Endothelial cell of umbilical vein (primary cell): ENCODE results near the gene OR5AS1. TPM values are rescaled to one million over a fixed set of nuclear protein-coding genes. Genes with fewer than 3 reads are reported as not detected.

Experiments
- BruUV-seq: library from RNA; stranded (reverse); fragments of 400-500 nt; replicated peaks from 2 replicates; lab custom pipeline; 2021; lab: Mats Ljungman, UMichigan
- CTCF ChIA-PET: fragments of 300-600, 350-600 bp; sonication (Branson Sonifier 250); formaldehyde crosslinking; loops from one replicate; lab custom pipeline; 2021; ENCODE audit warnings: antibody characterized with exemption, inconsistent platforms; lab: Charles Lee
- POLR2A ChIA-PET: fragments of 300-600, 350-600 bp; sonication (Branson Sonifier 250); formaldehyde crosslinking; loops from one replicate; lab custom pipeline; 2021; ENCODE audit warnings: antibody characterized with exemption, inconsistent platforms; lab: Charles Lee
- DNase-seq: peaks from one replicate; pipeline ENCODE4 v3.0.0-alpha.2; 2011; ENCODE audit warnings: low read depth, low spot score
- FAIRE-seq: peaks from 2 replicates; lab custom pipeline; 2011; peaks lifted over from hg19 to GRCh38; lab: Jason Lieb, UNC
- H2AFZ ChIP-seq: 2 replicates; pipeline ENCODE4 v1.6.0; 2012; ENCODE audit warnings: low read depth, low read length, control low read depth, inconsistent platforms
- H3K27ac ChIP-seq: 2 replicates; pipeline ENCODE4 v1.5.1; 2011; ENCODE audit warnings: low read depth, mild to moderate bottlenecking, control low read depth, low read length, moderate library complexity; ENCODE audit not compliant: insufficient read depth
- H3K27me3 ChIP-seq, 2 experiments: 2 replicates each; pipeline versions ENCODE4 v1.6.0 to v1.6.1; 2011; ENCODE audit warnings: low read length in 2 of 2, mixed read lengths in 1 of 2; ENCODE audit not compliant: control insufficient read depth in 2 of 2, insufficient read depth in 2 of 2
- H3K36me3 ChIP-seq, 2 experiments: 2 replicates in 1 of 2; 3 replicates in 1 of 2; pipeline ENCODE4 v1.5.1; 2011; ENCODE audit warnings: low read length in 2 of 2, mild to moderate bottlenecking in 1 of 2, moderate library complexity in 1 of 2; ENCODE audit not compliant: control insufficient read depth in 2 of 2, insufficient read depth in 2 of 2; ENCODE audit errors: extremely low read depth in 1 of 2
- H3K4me1 ChIP-seq: 3 replicates; pipeline ENCODE4 v1.5.1; 2011; ENCODE audit warnings: mild to moderate bottlenecking, low read length; ENCODE audit not compliant: control insufficient read depth, insufficient read depth; ENCODE audit errors: extremely low read depth
- H3K4me2 ChIP-seq: 2 replicates; pipeline ENCODE4 v1.6.1; 2011; ENCODE audit warnings: low read length, control low read depth, mixed read lengths; ENCODE audit not compliant: insufficient read depth
- H3K4me3 ChIP-seq, 3 experiments: fragments of 200-600 bp in 1 of 3; sonication (generic), shearing (Covaris generic) in 1 of 3; replicated peaks in 1 of 3; 2 replicates each; pipeline ENCODE4 v1.5.1; 2011 to 2016; ENCODE audit warnings: control low read depth in 3 of 3, low read length in 3 of 3, mild to moderate bottlenecking in 2 of 3, inconsistent platforms in 1 of 3, low read depth in 1 of 3, moderate library complexity in 1 of 3; ENCODE audit not compliant: insufficient read depth in 1 of 3
- H3K79me2 ChIP-seq: 2 replicates; pipeline ENCODE4 v1.6.0; 2012; ENCODE audit warnings: low read length, inconsistent platforms; ENCODE audit not compliant: control insufficient read depth, insufficient read depth
- H3K9ac ChIP-seq: replicated peaks from 2 replicates; pipeline ENCODE3; 2011; ENCODE audit warnings: low read length, control low read depth; ENCODE audit not compliant: insufficient read depth; ENCODE audit errors: extremely low read depth
- H3K9me1 ChIP-seq: replicated peaks from 3 replicates; pipeline ENCODE4 v1.6.0; 2011; ENCODE audit warnings: mild to moderate bottlenecking, low read length; ENCODE audit not compliant: control insufficient read depth, insufficient read depth; ENCODE audit errors: extremely low read depth
- H3K9me3 ChIP-seq: replicated peaks from 2 replicates; pipeline ENCODE4 v1.5.1; 2012; ENCODE audit warnings: low read length, inconsistent platforms; ENCODE audit not compliant: control insufficient read depth, insufficient read depth
- H4K20me1 ChIP-seq: replicated peaks from 2 replicates; pipeline ENCODE3; 2011; ENCODE audit warnings: mild to moderate bottlenecking, low read length; ENCODE audit not compliant: control insufficient read depth, insufficient read depth; ENCODE audit errors: extremely low read depth
- EZH2 ChIP-seq: IDR thresholded peaks from 2 replicates; pipeline ENCODE4 v1.6.1; 2012; ENCODE audit warnings: borderline replicate concordance, low read depth, mild to moderate bottlenecking, moderate library complexity, low read length, inconsistent platforms; ENCODE audit not compliant: severe bottlenecking
- FOS ChIP-seq: IDR thresholded peaks from 2 replicates; pipeline ENCODE4 v1.6.1; 2011; ENCODE audit warnings: mild to moderate bottlenecking, low read length, moderate library complexity, borderline replicate concordance; ENCODE audit not compliant: insufficient read depth
- GATA2 ChIP-seq: IDR thresholded peaks from 2 replicates; pipeline ENCODE4 v1.7.0; 2011; ENCODE audit warnings: low read depth, mild to moderate bottlenecking, moderate library complexity, mixed read lengths, low read length; ENCODE audit not compliant: insufficient read length, insufficient read depth
- JUN ChIP-seq: IDR thresholded peaks from 2 replicates; pipeline ENCODE4 v1.6.1; 2011; ENCODE audit warnings: borderline replicate concordance, low read depth; ENCODE audit not compliant: insufficient read length, insufficient read depth
- MYC ChIP-seq: IDR thresholded peaks from one replicate; pipeline ENCODE4 v1.6.1; 2011; ENCODE audit warnings: mild to moderate bottlenecking, low read depth, low read length
- POLR2A ChIP-seq: IDR thresholded peaks from 2 replicates; pipeline ENCODE4 v1.6.1; 2012; ENCODE audit warnings: low read depth, mild to moderate bottlenecking, control low read depth, low read length
- POLR2AphosphoS5 ChIP-seq: IDR thresholded peaks from 2 replicates; pipeline ENCODE4 v1.6.1; 2012; ENCODE audit warnings: low read depth, mild to moderate bottlenecking, control low read depth, low read length, moderate library complexity; ENCODE audit not compliant: insufficient read depth
- dilution Hi-C: fragments of 300-500 bp; cut with MboI; formaldehyde crosslinking; loops from one replicate; pipeline ENCODE4 v1.15.0; 2019; ENCODE audit warnings: low sequenced_read_pairs; ENCODE audit not compliant: extremely low pct_ligation_motif_present
- intact Hi-C: fragments of 100-400 bp; cut with micrococcal nuclease; formaldehyde crosslinking; loops from one replicate; pipeline ENCODE4 v1.10.0; 2022
- polyA plus RNA-seq, 4 experiments: library from polyadenylated mRNA; depleted of rRNA in 3 of 4; stranded (reverse) in 3 of 4; unstranded in 1 of 4; fragments of >200 nt; gene quantifications; 2 replicates each; pipeline versions ENCODE4 v1.2.1 to v1.2.3, GENCODE V29; 2011 to 2012; ENCODE audit warnings: missing spikeins in 1 of 4
- total RNA-seq: library from RNA; stranded (reverse); gene quantifications from 2 replicates; pipeline ENCODE4 v1.2.3, GENCODE V29; 2021
- TF ChIP-seq, protein P1 (sequence below): IDR thresholded peaks from 2 replicates; pipeline ENCODE4 v1.6.1; 2011; ENCODE audit not compliant: insufficient read depth, insufficient read length
- TF ChIP-seq, protein P2 (sequence below), 2 donors: IDR thresholded peaks; 1 replicate in 1 of 2; 2 replicates in 1 of 2; pipeline ENCODE4 v1.5.1; 2011; ENCODE audit warnings: low read length in 2 of 2, mild to moderate bottlenecking in 2 of 2, moderate library complexity in 2 of 2, control low read depth in 1 of 2, inconsistent platforms in 1 of 2, low read depth in 1 of 2; ENCODE audit not compliant: insufficient read depth in 1 of 2; ENCODE audit errors: extremely low read depth in 1 of 2

Gene OR5AS1
- total and polyA plus RNA-seq, 2 donors (not counting 3 experiments of a cell fraction or from before 2014, with no cell fraction given): not detected

DNA sequence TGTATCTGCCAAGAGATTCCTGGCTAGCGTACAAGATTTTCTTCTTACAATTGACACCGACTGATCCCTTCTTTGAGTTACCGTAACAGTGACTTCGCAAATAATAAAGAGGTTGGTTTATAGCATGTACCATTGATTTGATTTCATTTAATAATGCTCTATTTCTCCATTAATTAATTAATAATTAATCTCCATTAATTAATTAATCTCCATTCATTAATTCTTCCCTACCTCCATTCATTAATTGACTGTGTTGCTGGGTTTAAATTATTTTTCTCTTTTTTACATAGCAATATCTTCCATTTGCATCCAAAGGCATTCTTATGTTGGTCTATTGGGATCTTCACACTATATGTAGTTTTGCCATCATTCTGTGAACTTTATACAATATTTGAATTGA lies 21.0 kb downstream of the OR5AS1 start:
- no peaks in the 10 kb centered on the region for H3K36me3 ChIP-seq
- no peaks in the 10 kb centered on the region for H3K79me2 ChIP-seq
- H3K4me1 ChIP-seq: no peaks in the 10 kb centered on the region
- no peak overlapping the region for H2AFZ ChIP-seq
- no TSS peak for BruUV-seq
- H3K9ac ChIP-seq: no peak overlapping the region
- H3K4me3 ChIP-seq: no peak overlapping the region
- FAIRE-seq (no peak), DNase-seq (no peak)
- no peaks in the 10 kb centered on the region for H3K9me1 ChIP-seq
- H3K27me3 ChIP-seq: no peaks in the 10 kb centered on the region
- intact Hi-C loops (no loop called here), dilution Hi-C loops (no loop called here)
- POLR2A ChIA-PET: no interaction called here
- no peak overlapping the region for H3K4me2 ChIP-seq
- peaks cover 2% of the 10 kb centered on the region for H3K9me3 ChIP-seq
- no peaks in the 10 kb centered on the region for H4K20me1 ChIP-seq
- H3K27ac ChIP-seq: no peak overlapping the region
- TF ChIP-seq, protein P1, sequence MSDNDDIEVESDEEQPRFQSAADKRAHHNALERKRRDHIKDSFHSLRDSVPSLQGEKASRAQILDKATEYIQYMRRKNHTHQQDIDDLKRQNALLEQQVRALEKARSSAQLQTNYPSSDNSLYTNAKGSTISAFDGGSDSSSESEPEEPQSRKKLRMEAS: no peak
- TF ChIP-seq JUN (no peak), FOS (no peak), EZH2 (no peak), POLR2A (no peak)
- TF ChIP-seq, protein P2, sequence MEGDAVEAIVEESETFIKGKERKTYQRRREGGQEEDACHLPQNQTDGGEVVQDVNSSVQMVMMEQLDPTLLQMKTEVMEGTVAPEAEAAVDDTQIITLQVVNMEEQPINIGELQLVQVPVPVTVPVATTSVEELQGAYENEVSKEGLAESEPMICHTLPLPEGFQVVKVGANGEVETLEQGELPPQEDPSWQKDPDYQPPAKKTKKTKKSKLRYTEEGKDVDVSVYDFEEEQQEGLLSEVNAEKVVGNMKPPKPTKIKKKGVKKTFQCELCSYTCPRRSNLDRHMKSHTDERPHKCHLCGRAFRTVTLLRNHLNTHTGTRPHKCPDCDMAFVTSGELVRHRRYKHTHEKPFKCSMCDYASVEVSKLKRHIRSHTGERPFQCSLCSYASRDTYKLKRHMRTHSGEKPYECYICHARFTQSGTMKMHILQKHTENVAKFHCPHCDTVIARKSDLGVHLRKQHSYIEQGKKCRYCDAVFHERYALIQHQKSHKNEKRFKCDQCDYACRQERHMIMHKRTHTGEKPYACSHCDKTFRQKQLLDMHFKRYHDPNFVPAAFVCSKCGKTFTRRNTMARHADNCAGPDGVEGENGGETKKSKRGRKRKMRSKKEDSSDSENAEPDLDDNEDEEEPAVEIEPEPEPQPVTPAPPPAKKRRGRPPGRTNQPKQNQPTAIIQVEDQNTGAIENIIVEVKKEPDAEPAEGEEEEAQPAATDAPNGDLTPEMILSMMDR (IDR thresholded peaks at IDR 0.05; ENCODE audit: extremely low read depth in 1 of 2, insufficient read depth in 1 of 2, low read depth in 1 of 2, low read length in 2 of 2): no peak
- CTCF ChIA-PET: no interaction called here

DNA sequence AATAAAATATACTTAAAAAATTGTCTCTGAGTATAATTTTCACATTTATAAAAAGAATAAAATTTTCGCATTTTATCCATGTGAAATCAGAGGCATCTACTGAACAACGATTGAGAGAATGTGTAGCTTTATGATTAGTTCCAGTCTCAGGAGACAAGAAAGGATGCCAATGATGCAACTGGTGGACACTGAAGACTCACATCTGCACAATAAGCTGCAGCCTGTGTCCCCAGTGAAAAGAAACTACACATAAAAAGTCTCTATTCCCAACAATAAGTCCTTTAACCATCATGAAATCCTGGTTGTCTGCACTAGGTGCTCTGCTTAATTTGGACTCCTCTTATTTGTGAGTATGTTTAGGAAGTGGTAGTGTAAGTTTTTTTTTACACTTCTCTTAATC lies 22.0 kb downstream of the OR5AS1 start:
- H3K9me1 ChIP-seq: no peaks in the 10 kb centered on the region
- H3K27ac ChIP-seq: no peak overlapping the region
- dilution Hi-C loops: no loop called here
- no peak overlapping the region for H3K9ac ChIP-seq
- intact Hi-C loops: no loop called here
- no peak for TF ChIP-seq JUN
- TF ChIP-seq POLR2A: no peak
- TF ChIP-seq EZH2: no peak
- TF ChIP-seq, protein P1: no peak
- no peak for TF ChIP-seq MYC
- TF ChIP-seq FOS: no peak
- TF ChIP-seq GATA2: no peak
- TF ChIP-seq, protein P2 (IDR thresholded peaks at IDR 0.05; ENCODE audit: extremely low read depth in 1 of 2, insufficient read depth in 1 of 2, low read depth in 1 of 2, low read length in 2 of 2): no peak
- TF ChIP-seq POLR2AphosphoS5: no peak
- H3K4me1 ChIP-seq: no peaks in the 10 kb centered on the region
- no peaks in the 10 kb centered on the region for H3K79me2 ChIP-seq
- no peaks in the 10 kb centered on the region for H4K20me1 ChIP-seq
- no peak for FAIRE-seq
- CTCF ChIA-PET: no interaction called here
- POLR2A ChIA-PET: no interaction called here
- no peak overlapping the region for H3K4me2 ChIP-seq
- peaks cover 2% of the 10 kb centered on the region for H3K9me3 ChIP-seq
- DNase-seq: no peak
- H2AFZ ChIP-seq: no peak overlapping the region
- H3K4me3 ChIP-seq: no peak overlapping the region
- no peaks in the 10 kb centered on the region for H3K27me3 ChIP-seq
- no TSS peak for BruUV-seq
- no peaks in the 10 kb centered on the region for H3K36me3 ChIP-seq
